Gastrocnemius medialis (tissue), 4 donors: ENCODE measurements around the gene GRIK5.

Source experiments
- CTCF ChIP-seq, 5 experiments: fragments of 450-650 bp in 3 of 5; fragments of 200-600 bp in 2 of 5; sonication (generic) in 2 of 5; IDR thresholded peaks in 4 of 5; conservative IDR thresholded peaks in 1 of 5; 1 replicate in 4 of 5; 2 replicates in 1 of 5; pipeline ENCODE4 v1.5.1; 2016 to 2019; ENCODE audit warnings: antibody characterized with exemption in 5 of 5, mild to moderate bottlenecking in 3 of 5, moderate library complexity in 3 of 5
- POLR2A ChIP-seq, 2 donors: fragments of 450-650 bp; IDR thresholded peaks; one replicate each; pipeline ENCODE4 v1.6.1; 2017; ENCODE audit warnings: antibody characterized with exemption in 2 of 2, mild to moderate bottlenecking in 2 of 2, moderate library complexity in 2 of 2

GRCh38 chr19:42052241-42052863 lies 17.7 kb downstream of the GRIK5 start:
- TF ChIP-seq CTCF (IDR thresholded peaks at IDR 0.05 in 4 of 5, conservative IDR thresholded peaks at IDR 0.05 in 1 of 5) (no peak), POLR2A (IDR thresholded peaks at IDR 0.05) (no peak)
